ENCODE measurements around the gene FBN1.

FBN1 gene

DNA sequence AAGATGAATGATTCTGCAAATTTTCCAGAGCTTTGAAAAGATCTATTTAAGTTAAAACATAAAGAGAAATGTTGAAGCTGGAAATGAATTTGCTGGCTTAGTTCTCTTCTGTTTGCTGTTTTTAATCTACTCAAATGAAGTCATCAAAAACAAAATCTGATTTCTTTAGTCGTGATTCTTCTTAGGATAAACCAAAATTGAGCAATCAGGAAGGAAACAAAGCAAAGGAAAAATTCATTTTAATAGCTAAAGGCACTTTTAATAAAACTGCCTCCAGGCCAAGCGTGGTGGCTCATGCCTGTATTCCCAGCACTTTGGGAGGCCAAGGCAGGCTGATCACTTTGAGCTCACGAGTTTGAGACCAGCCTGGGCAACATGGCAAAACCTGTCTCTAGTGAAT, 223.1 kb downstream of the FBN1 start:
- Histone ChIP-seq H3K36me3 (ENCODE audit: insufficient read depth, low read length) (peaks cover 13% of the 10 kb centered on the region), H3K9me3 (ENCODE audit: low read length) (no peaks in the 10 kb centered on the region), H3K4me3 (ENCODE audit: low read length) (no peak overlapping the region), H3K27me3 (ENCODE audit: insufficient read depth, low read length) (no peaks in the 10 kb centered on the region), H2AFZ (ENCODE audit: low read depth, low read length) (no peak overlapping the region), H3K4me1 (ENCODE audit: insufficient read depth, low read length) (no peaks in the 10 kb centered on the region)

DNA sequence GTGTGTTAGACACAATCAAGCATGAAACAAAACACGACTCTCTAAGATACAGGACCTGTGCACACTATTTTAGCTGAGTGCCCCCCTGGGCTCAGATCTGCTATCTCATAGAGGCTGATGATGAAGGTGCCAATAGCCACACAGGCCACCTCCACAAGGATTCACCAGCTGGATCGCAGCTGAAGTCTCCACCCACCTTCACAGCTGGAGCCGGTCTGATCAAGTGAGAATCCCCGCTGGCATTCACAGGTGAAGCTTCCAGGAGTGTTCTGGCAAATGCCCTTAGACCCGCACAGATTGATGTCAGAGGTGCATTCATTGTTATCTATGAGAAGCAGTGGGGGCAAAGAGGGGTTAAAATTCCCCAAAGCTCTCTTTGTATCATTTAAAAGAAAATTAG, 224.1 kb downstream of the FBN1 start:
- H2AFZ ChIP-seq (ENCODE audit: low read depth, low read length), result no peak overlapping the region
- no peaks in the 10 kb centered on the region for H3K4me1 ChIP-seq (ENCODE audit: insufficient read depth, low read length)
- no peaks in the 10 kb centered on the region for H3K9me3 ChIP-seq (ENCODE audit: low read length)
- H3K27me3 ChIP-seq (ENCODE audit: insufficient read depth, low read length), result no peaks in the 10 kb centered on the region
- no peak overlapping the region for H3K4me3 ChIP-seq (ENCODE audit: low read length)
- H3K36me3 ChIP-seq (ENCODE audit: insufficient read depth, low read length), result peaks cover 13% of the 10 kb centered on the region

DNA sequence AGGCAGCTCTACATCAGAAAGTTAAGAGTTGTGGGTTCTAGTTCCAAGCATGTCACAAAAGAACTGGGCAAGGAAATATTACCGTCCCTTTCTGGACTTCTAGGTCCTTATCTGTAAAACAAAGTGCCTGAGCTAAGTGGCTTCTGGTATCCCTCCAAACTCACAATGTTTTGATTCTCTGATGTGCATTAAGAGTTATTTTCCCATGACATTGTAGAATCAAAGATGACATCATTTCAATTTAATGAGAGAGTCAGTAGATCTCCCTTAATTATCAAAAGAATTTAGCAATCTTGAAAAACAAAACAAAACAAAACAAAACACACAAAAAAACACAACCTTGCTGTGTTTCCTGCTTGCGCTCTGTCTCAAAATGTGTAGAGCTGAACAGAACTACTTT, 225.6 kb downstream of the FBN1 start:
- H3K4me1 ChIP-seq (ENCODE audit: insufficient read depth, low read length), result no peaks in the 10 kb centered on the region
- H3K9me3 ChIP-seq (ENCODE audit: low read length), result no peaks in the 10 kb centered on the region
- H3K27me3 ChIP-seq (ENCODE audit: insufficient read depth, low read length), result no peaks in the 10 kb centered on the region
- H3K36me3 ChIP-seq (ENCODE audit: insufficient read depth, low read length), result peaks cover 10% of the 10 kb centered on the region
- H2AFZ ChIP-seq (ENCODE audit: low read depth, low read length), result no peak overlapping the region
- no peak overlapping the region for H3K4me3 ChIP-seq (ENCODE audit: low read length)

DNA sequence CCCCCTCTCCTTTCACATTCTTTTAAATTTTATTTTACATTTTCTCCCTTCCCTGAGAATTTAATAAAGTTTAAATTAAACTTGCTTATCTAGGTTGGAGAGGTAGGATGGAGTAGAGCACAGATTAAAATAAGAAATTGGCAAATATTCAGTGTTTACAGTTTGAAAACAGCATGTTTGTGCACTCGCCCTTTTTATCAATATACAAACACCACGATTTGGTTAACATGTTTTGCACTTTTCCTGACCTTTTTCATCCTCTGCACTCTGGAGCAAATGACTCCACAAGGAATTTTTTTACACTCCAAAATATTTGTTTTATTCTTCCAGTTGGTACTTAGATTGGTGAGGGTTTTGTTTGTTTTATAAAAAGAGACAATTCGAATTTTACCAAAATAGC, 227.2 kb downstream of the FBN1 start:
- H3K36me3 ChIP-seq (ENCODE audit: insufficient read depth, low read length), result peaks cover 10% of the 10 kb centered on the region
- H3K4me1 ChIP-seq (ENCODE audit: insufficient read depth, low read length), result no peaks in the 10 kb centered on the region
- H3K9me3 ChIP-seq (ENCODE audit: low read length), result no peaks in the 10 kb centered on the region
- H3K4me3 ChIP-seq (ENCODE audit: low read length), result no peak overlapping the region
- no peak overlapping the region for H2AFZ ChIP-seq (ENCODE audit: low read depth, low read length)
- H3K27me3 ChIP-seq (ENCODE audit: insufficient read depth, low read length), result no peaks in the 10 kb centered on the region

DNA sequence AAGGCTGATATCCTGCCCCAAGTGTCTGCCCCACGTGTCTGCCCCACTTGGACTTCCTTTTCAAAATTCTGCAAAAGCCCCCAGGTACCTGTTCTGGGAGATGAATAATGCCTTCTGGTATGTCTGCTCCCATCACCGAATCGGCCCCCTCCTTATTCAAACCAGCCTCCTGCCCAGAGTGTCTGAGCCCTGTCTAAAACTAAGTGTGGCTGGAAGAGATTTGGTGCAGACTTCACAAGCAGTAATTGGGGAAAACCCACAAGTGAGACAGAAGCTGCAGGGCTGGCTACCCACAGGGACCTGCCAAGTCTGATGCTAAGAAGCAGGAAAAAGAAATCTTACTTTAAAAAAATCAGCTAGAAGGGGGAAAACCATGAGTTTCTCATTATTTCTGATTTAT, 229.2 kb downstream of the FBN1 start:
- H3K36me3 ChIP-seq (ENCODE audit: insufficient read depth, low read length), result peaks cover 10% of the 10 kb centered on the region
- H3K4me3 ChIP-seq (ENCODE audit: low read length), result no peak overlapping the region
- H3K9me3 ChIP-seq (ENCODE audit: low read length), result no peaks in the 10 kb centered on the region
- no peaks in the 10 kb centered on the region for H3K4me1 ChIP-seq (ENCODE audit: insufficient read depth, low read length)
- H2AFZ ChIP-seq (ENCODE audit: low read depth, low read length), result no peak overlapping the region
- no peaks in the 10 kb centered on the region for H3K27me3 ChIP-seq (ENCODE audit: insufficient read depth, low read length)

DNA sequence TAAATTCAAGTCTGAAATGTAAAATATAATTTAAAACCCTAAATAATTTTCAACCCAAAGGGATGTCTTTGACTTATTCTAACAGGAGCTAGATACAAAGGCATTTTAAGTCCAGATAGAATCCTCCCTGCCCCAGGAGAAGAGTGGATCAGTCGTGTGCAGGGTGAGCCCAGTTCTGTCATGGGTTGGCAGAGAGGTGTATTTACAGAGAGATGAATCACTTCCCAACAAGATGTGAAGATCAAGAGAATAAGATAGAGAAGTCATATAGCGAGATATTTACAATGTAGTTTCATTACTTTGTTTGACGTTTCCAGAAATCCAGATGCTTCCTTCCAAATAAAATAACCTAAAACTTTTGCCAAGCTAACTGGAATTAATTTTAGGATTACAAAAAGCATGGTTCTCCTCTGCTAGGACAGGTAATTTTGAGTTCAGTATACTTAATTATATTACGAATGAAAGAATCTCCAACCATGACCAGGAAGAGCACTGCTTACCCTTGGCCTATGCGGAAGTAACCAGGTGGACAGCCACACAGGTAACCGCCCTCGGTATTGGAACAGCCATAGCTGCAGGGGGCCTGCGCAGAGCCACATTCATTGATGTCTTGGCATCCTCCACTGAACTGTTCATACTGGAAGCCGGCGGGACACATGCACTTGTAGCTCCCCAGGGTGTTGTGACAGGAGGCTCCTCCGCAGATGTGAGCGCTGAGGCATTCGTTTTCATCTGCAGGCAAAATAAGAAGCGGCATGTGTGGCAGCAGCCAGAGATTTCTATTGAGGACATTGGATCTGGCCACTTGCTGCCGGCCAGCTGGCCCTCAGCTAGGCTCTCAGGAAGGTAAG, 230.2 kb downstream of the FBN1 start:
- Histone ChIP-seq H2AFZ (ENCODE audit: low read depth, low read length) (no peak overlapping the region), H3K9me3 (ENCODE audit: low read length) (no peaks in the 10 kb centered on the region), H3K4me3 (ENCODE audit: low read length) (no peak overlapping the region), H3K4me1 (ENCODE audit: insufficient read depth, low read length) (no peaks in the 10 kb centered on the region), H3K36me3 (ENCODE audit: insufficient read depth, low read length) (peaks cover 15% of the 10 kb centered on the region), H3K27me3 (ENCODE audit: insufficient read depth, low read length) (no peaks in the 10 kb centered on the region)

DNA sequence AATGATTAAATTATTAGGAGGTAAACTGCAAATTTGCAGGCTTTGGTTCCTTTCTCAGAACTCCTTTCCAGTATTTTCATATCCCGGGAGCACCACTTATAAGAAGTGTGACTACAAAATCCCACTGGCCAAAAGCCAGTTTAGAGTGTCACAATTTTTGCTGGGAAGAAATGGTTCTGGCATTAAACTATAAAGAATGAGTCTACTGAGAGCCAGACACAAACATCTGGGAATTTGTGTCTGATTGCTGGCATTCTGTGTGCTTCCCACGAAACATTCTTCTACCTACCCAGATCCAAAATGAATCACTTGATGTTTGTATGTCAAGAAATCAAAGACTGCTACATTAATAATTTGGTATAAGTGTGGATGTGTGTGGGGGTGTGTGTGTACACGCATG, 231.5 kb downstream of the FBN1 start:
- Histone ChIP-seq H2AFZ (ENCODE audit: low read depth, low read length) (no peak overlapping the region), H3K9me3 (ENCODE audit: low read length) (no peaks in the 10 kb centered on the region), H3K27me3 (ENCODE audit: insufficient read depth, low read length) (no peaks in the 10 kb centered on the region), H3K4me3 (ENCODE audit: low read length) (no peak overlapping the region), H3K36me3 (ENCODE audit: insufficient read depth, low read length) (peaks cover 14% of the 10 kb centered on the region), H3K4me1 (ENCODE audit: insufficient read depth, low read length) (no peaks in the 10 kb centered on the region)

DNA sequence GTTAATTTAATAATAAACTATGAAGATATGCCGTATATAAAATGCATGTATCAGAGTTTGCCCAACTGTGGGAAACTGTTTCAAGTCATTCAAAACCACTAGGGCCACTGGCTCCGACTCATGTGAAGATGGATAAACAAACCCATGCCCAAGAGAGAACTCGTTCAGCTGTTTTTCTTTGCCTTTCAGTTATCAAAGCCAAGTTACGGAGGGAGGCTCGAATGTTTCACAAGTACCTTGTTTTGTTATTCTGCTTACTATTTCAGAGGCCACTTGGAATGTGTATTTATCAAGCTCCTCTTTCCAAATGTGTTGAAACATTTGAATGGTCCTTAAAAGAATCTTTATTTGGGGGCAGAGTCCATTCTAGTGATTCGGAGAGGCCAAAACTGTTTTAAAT, 232.2 kb downstream of the FBN1 start:
- H2AFZ ChIP-seq (ENCODE audit: low read depth, low read length), result no peak overlapping the region
- no peaks in the 10 kb centered on the region for H3K9me3 ChIP-seq (ENCODE audit: low read length)
- no peaks in the 10 kb centered on the region for H3K27me3 ChIP-seq (ENCODE audit: insufficient read depth, low read length)
- peaks cover 12% of the 10 kb centered on the region for H3K36me3 ChIP-seq (ENCODE audit: insufficient read depth, low read length)
- H3K4me3 ChIP-seq (ENCODE audit: low read length), result no peak overlapping the region
- peaks cover 2% of the 10 kb centered on the region for H3K4me1 ChIP-seq (ENCODE audit: insufficient read depth, low read length)

DNA sequence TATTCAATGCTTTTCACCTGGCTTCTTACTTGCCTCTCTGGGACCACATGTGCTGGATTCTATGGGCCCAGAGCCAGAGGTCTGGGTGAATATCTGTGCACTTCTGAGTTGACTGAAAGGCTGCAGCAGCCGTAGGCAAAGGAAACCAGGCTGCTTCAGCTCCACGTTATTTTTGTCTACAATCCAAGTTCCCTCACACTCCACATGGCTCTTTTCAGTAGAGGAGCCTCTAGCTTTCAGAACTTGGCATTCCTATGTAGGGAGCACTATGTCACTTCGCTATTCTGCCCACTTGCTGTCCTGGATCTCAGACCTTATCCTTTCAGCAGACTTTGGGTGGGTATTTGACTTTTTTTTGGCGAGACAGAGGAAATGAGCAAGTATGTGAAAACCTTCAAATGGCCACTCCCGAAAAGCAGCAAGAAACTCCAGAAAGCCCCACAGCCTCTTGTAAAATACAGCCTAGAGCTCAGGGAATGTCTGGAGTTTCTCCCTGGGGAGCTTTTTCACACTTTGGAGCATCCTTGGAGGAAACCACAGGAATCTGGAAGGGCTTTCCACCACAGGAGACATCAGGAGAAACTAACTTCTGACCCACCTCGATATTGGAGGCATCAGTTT, 233.4 kb downstream of the FBN1 start:
- Histone ChIP-seq H3K9me3 (ENCODE audit: low read length) (no peaks in the 10 kb centered on the region), H3K36me3 (ENCODE audit: insufficient read depth, low read length) (peaks cover 12% of the 10 kb centered on the region), H3K4me3 (ENCODE audit: low read length) (no peak overlapping the region), H3K4me1 (ENCODE audit: insufficient read depth, low read length) (peaks cover 2% of the 10 kb centered on the region), H2AFZ (ENCODE audit: low read depth, low read length) (no peak overlapping the region), H3K27me3 (ENCODE audit: insufficient read depth, low read length) (no peaks in the 10 kb centered on the region)

DNA sequence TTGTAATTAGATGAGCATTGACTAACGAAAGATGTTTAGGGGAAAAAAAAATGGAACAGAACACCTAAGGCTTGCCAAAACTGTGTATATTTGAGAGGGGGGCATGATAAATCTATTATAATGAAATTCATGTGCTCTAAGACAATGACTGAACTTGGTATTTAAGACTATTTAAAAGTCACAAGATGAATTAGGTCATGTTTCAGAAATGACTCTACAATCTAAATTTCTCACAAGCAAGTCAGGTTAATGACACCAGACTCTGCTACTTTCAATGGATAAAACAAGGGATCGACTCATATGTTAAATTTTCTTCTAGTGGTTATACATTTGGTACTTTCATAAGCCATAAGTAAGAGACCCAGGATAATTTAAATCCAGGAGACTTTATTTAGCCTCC, 235.9 kb downstream of the FBN1 start:
- no peak overlapping the region for H2AFZ ChIP-seq (ENCODE audit: low read depth, low read length)
- peaks cover 12% of the 10 kb centered on the region for H3K36me3 ChIP-seq (ENCODE audit: insufficient read depth, low read length)
- H3K4me3 ChIP-seq (ENCODE audit: low read length), result no peak overlapping the region
- no peaks in the 10 kb centered on the region for H3K27me3 ChIP-seq (ENCODE audit: insufficient read depth, low read length)
- H3K9me3 ChIP-seq (ENCODE audit: low read length), result no peaks in the 10 kb centered on the region
- H3K4me1 ChIP-seq (ENCODE audit: insufficient read depth, low read length), result peaks cover 2% of the 10 kb centered on the region

DNA sequence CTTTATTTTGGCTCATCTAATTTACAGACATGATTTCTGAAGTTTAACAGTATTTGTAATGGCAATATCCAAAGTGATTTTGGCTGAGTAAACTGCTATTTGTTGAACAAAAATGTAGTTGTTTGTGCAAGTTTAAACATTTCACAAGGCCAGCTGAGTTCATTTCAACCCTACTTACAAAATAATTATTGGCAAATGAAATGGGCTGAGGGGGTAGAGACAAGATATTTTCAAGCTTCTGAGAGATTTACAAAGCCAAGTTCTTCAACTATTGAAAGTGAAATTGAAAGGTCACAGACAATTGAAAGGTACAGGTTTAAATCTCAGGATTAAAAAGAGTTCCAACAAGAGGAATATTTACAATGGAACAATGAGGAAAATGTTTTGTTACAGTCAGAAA, 237.2 kb downstream of the FBN1 start:
- no peaks in the 10 kb centered on the region for H3K9me3 ChIP-seq (ENCODE audit: low read length)
- H3K36me3 ChIP-seq (ENCODE audit: insufficient read depth, low read length), result peaks cover 12% of the 10 kb centered on the region
- no peaks in the 10 kb centered on the region for H3K27me3 ChIP-seq (ENCODE audit: insufficient read depth, low read length)
- H3K4me3 ChIP-seq (ENCODE audit: low read length), result no peak overlapping the region
- no peak overlapping the region for H2AFZ ChIP-seq (ENCODE audit: low read depth, low read length)
- peaks cover 2% of the 10 kb centered on the region for H3K4me1 ChIP-seq (ENCODE audit: insufficient read depth, low read length)

DNA sequence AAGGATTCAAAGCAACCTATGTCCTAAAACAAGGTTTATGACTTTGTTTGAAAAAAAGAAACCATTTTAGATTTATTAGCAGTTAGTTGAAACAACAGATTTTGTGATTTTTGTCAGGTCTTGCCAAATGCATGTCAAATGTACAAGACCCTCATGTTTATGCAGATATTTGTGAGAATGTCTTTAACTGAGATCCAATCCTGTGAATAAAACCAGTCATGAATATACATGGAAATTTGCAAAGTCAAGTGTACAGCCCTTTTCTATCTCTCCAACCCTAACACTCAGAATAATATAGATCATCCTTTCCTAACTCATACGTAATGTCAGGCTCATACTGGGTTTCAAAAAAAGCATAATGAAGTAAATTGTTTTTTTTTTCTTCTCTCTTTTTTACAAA, 237.9 kb downstream of the FBN1 start:
- Histone ChIP-seq H3K4me1 (ENCODE audit: insufficient read depth, low read length) (peaks cover 2% of the 10 kb centered on the region), H3K36me3 (ENCODE audit: insufficient read depth, low read length) (peaks cover 10% of the 10 kb centered on the region), H2AFZ (ENCODE audit: low read depth, low read length) (no peak overlapping the region), H3K9me3 (ENCODE audit: low read length) (no peaks in the 10 kb centered on the region), H3K4me3 (ENCODE audit: low read length) (no peak overlapping the region), H3K27me3 (ENCODE audit: insufficient read depth, low read length) (no peaks in the 10 kb centered on the region)

DNA sequence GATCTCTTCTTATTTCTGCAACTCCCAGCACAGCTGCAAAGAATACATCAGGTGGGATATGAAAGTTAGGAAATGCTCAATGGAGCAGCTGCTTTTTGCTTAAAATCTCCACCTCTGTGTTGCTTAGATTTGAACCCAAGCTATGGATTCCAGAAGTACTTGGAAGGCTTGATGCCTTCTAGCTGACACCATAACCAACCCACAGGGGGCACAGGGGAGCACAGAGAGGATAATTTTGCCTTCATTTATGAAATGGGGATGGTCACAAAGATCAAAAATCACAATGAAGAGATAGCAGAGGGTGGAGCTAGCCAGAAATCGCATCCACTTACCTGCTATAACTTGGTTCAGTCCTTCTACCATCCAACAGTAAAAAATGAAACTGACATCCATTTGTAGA, 238.6 kb downstream of the FBN1 start:
- H2AFZ ChIP-seq (ENCODE audit: low read depth, low read length), result no peak overlapping the region
- H3K9me3 ChIP-seq (ENCODE audit: low read length), result no peaks in the 10 kb centered on the region
- H3K4me1 ChIP-seq (ENCODE audit: insufficient read depth, low read length), result peaks cover 2% of the 10 kb centered on the region
- peaks cover 10% of the 10 kb centered on the region for H3K36me3 ChIP-seq (ENCODE audit: insufficient read depth, low read length)
- no peak overlapping the region for H3K4me3 ChIP-seq (ENCODE audit: low read length)
- no peaks in the 10 kb centered on the region for H3K27me3 ChIP-seq (ENCODE audit: insufficient read depth, low read length)

Measured in neuron (in vitro differentiated cells).